WTC11 (cell line): ENCODE results near the gene BIRC3. TPM values are rescaled to one million over a fixed set of nuclear protein-coding genes. Genes with fewer than 3 reads are reported as not detected.

Experiments used
- ATAC-seq: fragments of 200-7000 bp; cut with Tn5 transposase; 2 replicates; pipeline ENCODE4 v1.10.0; 2021; ENCODE audit warnings: mild to moderate bottlenecking, moderate library complexity
- CTCF ChIA-PET: fragments of 300-600 bp; sonication (Branson Sonifier 250); formaldehyde crosslinking; loops from one replicate; lab custom pipeline; 2021; ENCODE audit warnings: antibody characterized with exemption; lab: Charles Lee
- POLR2A ChIA-PET: fragments of 350-600 bp; sonication (Branson Sonifier 250); formaldehyde crosslinking; loops from one replicate; lab custom pipeline; 2021; ENCODE audit warnings: antibody characterized with exemption; lab: Charles Lee
- DNase-seq: peaks from one replicate; pipeline ENCODE4 v3.0.0; 2021; ENCODE audit warnings: low spot score
- H3K27ac Mint-ChIP-seq: 2 replicates; pipeline ENCODE4 v1.8.0; 2021; ENCODE audit warnings: mixed read lengths
- H3K27me3 Mint-ChIP-seq: 2 replicates; pipeline ENCODE4 v1.8.0; 2021; ENCODE audit warnings: low read depth, mild to moderate bottlenecking, moderate library complexity, mixed read lengths
- H3K36me3 Mint-ChIP-seq: 2 replicates; pipeline ENCODE4 v1.8.0; 2021; ENCODE audit warnings: mixed read lengths
- H3K4me1 Mint-ChIP-seq: 2 replicates; pipeline ENCODE4 v1.8.0; 2022; ENCODE audit warnings: mixed read lengths
- H3K4me3 Mint-ChIP-seq: 2 replicates; pipeline ENCODE4 v1.8.0; 2021; ENCODE audit warnings: mild to moderate bottlenecking, moderate library complexity, mixed read lengths
- H3K9me3 Mint-ChIP-seq: 2 replicates; pipeline ENCODE4 v1.8.0; 2021; ENCODE audit warnings: mixed read lengths
- EMX1 ChIP-seq: fragments of 250-450 bp; sonication (Bioruptor Pico); IDR thresholded peaks from 2 replicates; pipeline ENCODE4 v1.8.0; 2021; ENCODE audit warnings: mild to moderate bottlenecking
- FOXP1 ChIP-seq: sonication (generic); formaldehyde crosslinking; IDR thresholded peaks from 2 replicates; pipeline ENCODE4 v1.8.0; 2022; ENCODE audit warnings: missing genetic modification reagents, mild to moderate bottlenecking, moderate library complexity, borderline replicate concordance
- GABPB1 ChIP-seq: sonication (generic); formaldehyde crosslinking; IDR thresholded peaks from 2 replicates; pipeline ENCODE4 v1.8.1; 2023; ENCODE audit warnings: mild to moderate bottlenecking, missing genetic modification reagents
- GTF2I ChIP-seq: fragments of 250-450 bp; sonication (Bioruptor Pico); conservative IDR thresholded peaks from 2 replicates; pipeline ENCODE4 v1.4.0; 2021; ENCODE audit warnings: mild to moderate bottlenecking
- HMGA2 ChIP-seq: fragments of 250-450 bp; sonication (Bioruptor Pico); IDR thresholded peaks from 2 replicates; pipeline ENCODE4 v1.4.0; 2021; ENCODE audit warnings: mild to moderate bottlenecking, moderate library complexity
- NFE2L1 ChIP-seq: sonication (generic); formaldehyde crosslinking; IDR thresholded peaks from 2 replicates; pipeline ENCODE4 v1.8.1; 2023; ENCODE audit warnings: missing genetic modification reagents
- NR2C2 ChIP-seq: sonication (generic); formaldehyde crosslinking; IDR thresholded peaks from 2 replicates; pipeline ENCODE4 v1.8.0; 2022; ENCODE audit warnings: mild to moderate bottlenecking, missing genetic modification reagents
- RELA ChIP-seq: sonication (generic); formaldehyde crosslinking; IDR thresholded peaks from 2 replicates; pipeline ENCODE4 v1.8.1; 2022; ENCODE audit warnings: missing genetic modification reagents, mild to moderate bottlenecking, borderline replicate concordance
- TEAD1 ChIP-seq: sonication (generic); formaldehyde crosslinking; IDR thresholded peaks from 2 replicates; pipeline ENCODE4 v1.8.0; 2022; ENCODE audit warnings: mild to moderate bottlenecking, missing genetic modification reagents
- TEAD4 ChIP-seq: sonication (generic); formaldehyde crosslinking; IDR thresholded peaks from 2 replicates; pipeline ENCODE4 v1.8.0; 2022; ENCODE audit warnings: mild to moderate bottlenecking, missing genetic modification reagents
- TP53 ChIP-seq: sonication (generic); formaldehyde crosslinking; IDR thresholded peaks from 2 replicates; pipeline ENCODE4 v1.8.1; 2023; ENCODE audit warnings: mild to moderate bottlenecking, missing genetic modification reagents
- ZNF423 ChIP-seq: fragments of 250-450 bp; sonication (Bioruptor Pico); IDR thresholded peaks from 2 replicates; pipeline ENCODE4 v2.1.2; 2022; ENCODE audit warnings: mild to moderate bottlenecking, moderate library complexity
- ZNF671 ChIP-seq: fragments of 250-450 bp; sonication (Bioruptor Pico); IDR thresholded peaks from 2 replicates; pipeline ENCODE4 v1.8.0; 2021; ENCODE audit warnings: mild to moderate bottlenecking
- total RNA-seq: library from RNA; stranded (reverse); gene quantifications from 3 replicates; pipeline ENCODE4 v1.2.3, GENCODE V29; 2021
- TF ChIP-seq, protein P1 (sequence below): fragments of 250-450 bp; sonication (Bioruptor Pico); conservative IDR thresholded peaks from 2 replicates; pipeline ENCODE4 v1.9.0; 2021; ENCODE audit warnings: mild to moderate bottlenecking
- TF ChIP-seq, protein P2 (sequence below): sonication (generic); formaldehyde crosslinking; IDR thresholded peaks from 2 replicates; pipeline ENCODE4 v1.8.1; 2023; ENCODE audit warnings: mild to moderate bottlenecking, missing genetic modification reagents
- TF ChIP-seq, protein P3 (sequence below): sonication (generic); formaldehyde crosslinking; IDR thresholded peaks from 2 replicates; pipeline ENCODE4 v1.8.0; 2023; ENCODE audit warnings: mild to moderate bottlenecking, missing genetic modification reagents
- TF ChIP-seq, protein P4 (sequence below): sonication (generic); formaldehyde crosslinking; conservative IDR thresholded peaks from 2 replicates; pipeline ENCODE4 v1.8.1; 2023; ENCODE audit warnings: mild to moderate bottlenecking, low read depth, missing genetic modification reagents, moderate library complexity
- TF ChIP-seq, protein P5 (sequence below): sonication (generic); formaldehyde crosslinking; conservative IDR thresholded peaks from 2 replicates; pipeline ENCODE4 v1.8.1; 2022; ENCODE audit warnings: mild to moderate bottlenecking, missing genetic modification reagents

Gene BIRC3
- total RNA-seq, 1 experiment from 2014 or later: 0.33 TPM

DNA sequence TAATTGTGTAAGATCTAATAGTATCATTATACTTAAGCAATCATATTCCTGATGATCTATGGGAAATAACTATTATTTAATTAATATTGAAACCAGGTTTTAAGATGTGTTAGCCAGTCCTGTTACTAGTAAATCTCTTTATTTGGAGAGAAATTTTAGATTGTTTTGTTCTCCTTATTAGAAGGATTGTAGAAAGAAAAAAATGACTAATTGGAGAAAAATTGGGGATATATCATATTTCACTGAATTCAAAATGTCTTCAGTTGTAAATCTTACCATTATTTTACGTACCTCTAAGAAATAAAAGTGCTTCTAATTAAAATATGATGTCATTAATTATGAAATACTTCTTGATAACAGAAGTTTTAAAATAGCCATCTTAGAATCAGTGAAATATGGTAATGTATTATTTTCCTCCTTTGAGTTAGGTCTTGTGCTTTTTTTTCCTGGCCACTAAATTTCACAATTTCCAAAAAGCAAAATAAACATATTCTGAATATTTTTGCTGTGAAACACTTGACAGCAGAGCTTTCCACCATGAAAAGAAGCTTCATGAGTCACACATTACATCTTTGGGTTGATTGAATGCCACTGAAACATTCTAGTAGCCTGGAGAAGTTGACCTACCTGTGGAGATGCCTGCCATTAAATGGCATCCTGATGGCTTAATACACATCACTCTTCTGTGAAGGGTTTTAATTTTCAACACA is 6.4 kb downstream of the BIRC3 start (continued):
- TF ChIP-seq, protein P1, sequence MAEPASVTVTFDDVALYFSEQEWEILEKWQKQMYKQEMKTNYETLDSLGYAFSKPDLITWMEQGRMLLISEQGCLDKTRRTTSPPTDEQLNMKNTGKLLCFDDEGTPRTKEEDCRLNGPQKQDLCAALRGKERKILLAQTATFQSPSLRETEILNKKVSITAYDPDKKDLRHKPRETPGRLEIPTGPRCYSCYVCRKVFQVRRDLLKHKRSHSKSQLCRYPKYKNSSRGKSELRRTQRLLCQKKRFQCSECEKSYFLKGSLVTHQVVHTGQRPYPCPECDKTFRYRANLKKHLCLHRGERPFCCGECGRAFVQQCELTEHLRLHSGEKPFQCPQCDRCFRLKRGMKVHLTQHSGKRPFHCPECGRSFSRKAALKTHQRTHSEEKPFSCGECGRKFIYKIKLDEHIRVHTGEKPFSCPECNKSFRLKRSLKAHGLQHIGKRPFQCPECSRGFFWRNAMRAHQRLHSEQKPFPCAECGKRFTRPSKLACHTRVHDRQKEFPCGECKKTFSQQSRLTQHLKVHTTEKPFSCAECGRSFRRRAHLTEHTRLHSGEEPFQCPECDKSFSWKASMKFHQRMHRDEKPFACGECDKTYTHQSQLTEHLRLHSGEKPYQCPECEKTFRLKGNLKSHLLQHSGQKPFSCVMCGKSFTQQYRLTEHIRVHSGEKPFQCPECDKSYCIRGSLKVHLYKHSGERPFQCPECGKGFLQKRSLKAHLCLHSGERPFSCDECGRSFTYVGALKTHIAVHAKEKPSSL (CRISPR knock-in tag): no peak
- TF ChIP-seq GABPB1 (CRISPR knock-in tag) (no peak), RELA (CRISPR knock-in tag) (no peak), ZNF423 (CRISPR knock-in tag) (no peak), EMX1 (CRISPR knock-in tag) (no peak), TEAD1 (CRISPR knock-in tag) (no peak), ZNF671 (CRISPR knock-in tag) (no peak), NR2C2 (CRISPR knock-in tag) (no peak), TP53 (CRISPR knock-in tag) (no peak)
- TF ChIP-seq, protein P2, sequence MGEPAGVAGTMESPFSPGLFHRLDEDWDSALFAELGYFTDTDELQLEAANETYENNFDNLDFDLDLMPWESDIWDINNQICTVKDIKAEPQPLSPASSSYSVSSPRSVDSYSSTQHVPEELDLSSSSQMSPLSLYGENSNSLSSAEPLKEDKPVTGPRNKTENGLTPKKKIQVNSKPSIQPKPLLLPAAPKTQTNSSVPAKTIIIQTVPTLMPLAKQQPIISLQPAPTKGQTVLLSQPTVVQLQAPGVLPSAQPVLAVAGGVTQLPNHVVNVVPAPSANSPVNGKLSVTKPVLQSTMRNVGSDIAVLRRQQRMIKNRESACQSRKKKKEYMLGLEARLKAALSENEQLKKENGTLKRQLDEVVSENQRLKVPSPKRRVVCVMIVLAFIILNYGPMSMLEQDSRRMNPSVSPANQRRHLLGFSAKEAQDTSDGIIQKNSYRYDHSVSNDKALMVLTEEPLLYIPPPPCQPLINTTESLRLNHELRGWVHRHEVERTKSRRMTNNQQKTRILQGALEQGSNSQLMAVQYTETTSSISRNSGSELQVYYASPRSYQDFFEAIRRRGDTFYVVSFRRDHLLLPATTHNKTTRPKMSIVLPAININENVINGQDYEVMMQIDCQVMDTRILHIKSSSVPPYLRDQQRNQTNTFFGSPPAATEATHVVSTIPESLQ (CRISPR knock-in tag): no peak

DNA sequence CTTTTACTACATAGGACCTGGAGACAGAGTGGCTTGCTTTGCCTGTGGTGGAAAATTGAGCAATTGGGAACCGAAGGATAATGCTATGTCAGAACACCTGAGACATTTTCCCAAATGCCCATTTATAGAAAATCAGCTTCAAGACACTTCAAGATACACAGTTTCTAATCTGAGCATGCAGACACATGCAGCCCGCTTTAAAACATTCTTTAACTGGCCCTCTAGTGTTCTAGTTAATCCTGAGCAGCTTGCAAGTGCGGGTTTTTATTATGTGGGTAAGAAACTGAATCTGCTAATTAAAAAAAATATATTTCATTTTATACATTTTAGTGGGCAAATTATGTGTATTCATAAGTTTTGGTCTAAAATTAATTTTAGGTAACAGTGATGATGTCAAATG is 7.8 kb downstream of the BIRC3 start:
- DNase-seq: no peak
- ATAC-seq: peak; percentile 32; the same call in 1 of the 2 replicates
- H3K27ac Mint-ChIP-seq: no peak overlapping the region
- no peaks in the 10 kb centered on the region for H3K4me1 Mint-ChIP-seq
- no peak overlapping the region for H3K4me3 Mint-ChIP-seq
- H3K36me3 Mint-ChIP-seq: no peaks in the 10 kb centered on the region
- CTCF ChIA-PET: interaction anchor here (1.5 to 1.9 kb wide), 2 partner anchors 15 to 31 kb away, joined by 3 to 11 read pairs; no protein-coding TSS in a partner anchor
- POLR2A ChIA-PET: no interaction called here
- TF ChIP-seq NFE2L1 (CRISPR knock-in tag) (no peak), TEAD4 (CRISPR knock-in tag) (no peak), FOXP1 (CRISPR knock-in tag) (no peak), GTF2I (CRISPR knock-in tag) (no peak), HMGA2 (CRISPR knock-in tag) (no peak)
- TF ChIP-seq, protein P3, sequence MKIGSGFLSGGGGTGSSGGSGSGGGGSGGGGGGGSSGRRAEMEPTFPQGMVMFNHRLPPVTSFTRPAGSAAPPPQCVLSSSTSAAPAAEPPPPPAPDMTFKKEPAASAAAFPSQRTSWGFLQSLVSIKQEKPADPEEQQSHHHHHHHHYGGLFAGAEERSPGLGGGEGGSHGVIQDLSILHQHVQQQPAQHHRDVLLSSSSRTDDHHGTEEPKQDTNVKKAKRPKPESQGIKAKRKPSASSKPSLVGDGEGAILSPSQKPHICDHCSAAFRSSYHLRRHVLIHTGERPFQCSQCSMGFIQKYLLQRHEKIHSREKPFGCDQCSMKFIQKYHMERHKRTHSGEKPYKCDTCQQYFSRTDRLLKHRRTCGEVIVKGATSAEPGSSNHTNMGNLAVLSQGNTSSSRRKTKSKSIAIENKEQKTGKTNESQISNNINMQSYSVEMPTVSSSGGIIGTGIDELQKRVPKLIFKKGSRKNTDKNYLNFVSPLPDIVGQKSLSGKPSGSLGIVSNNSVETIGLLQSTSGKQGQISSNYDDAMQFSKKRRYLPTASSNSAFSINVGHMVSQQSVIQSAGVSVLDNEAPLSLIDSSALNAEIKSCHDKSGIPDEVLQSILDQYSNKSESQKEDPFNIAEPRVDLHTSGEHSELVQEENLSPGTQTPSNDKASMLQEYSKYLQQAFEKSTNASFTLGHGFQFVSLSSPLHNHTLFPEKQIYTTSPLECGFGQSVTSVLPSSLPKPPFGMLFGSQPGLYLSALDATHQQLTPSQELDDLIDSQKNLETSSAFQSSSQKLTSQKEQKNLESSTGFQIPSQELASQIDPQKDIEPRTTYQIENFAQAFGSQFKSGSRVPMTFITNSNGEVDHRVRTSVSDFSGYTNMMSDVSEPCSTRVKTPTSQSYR (CRISPR knock-in tag): no peak
- TF ChIP-seq, protein P4, sequence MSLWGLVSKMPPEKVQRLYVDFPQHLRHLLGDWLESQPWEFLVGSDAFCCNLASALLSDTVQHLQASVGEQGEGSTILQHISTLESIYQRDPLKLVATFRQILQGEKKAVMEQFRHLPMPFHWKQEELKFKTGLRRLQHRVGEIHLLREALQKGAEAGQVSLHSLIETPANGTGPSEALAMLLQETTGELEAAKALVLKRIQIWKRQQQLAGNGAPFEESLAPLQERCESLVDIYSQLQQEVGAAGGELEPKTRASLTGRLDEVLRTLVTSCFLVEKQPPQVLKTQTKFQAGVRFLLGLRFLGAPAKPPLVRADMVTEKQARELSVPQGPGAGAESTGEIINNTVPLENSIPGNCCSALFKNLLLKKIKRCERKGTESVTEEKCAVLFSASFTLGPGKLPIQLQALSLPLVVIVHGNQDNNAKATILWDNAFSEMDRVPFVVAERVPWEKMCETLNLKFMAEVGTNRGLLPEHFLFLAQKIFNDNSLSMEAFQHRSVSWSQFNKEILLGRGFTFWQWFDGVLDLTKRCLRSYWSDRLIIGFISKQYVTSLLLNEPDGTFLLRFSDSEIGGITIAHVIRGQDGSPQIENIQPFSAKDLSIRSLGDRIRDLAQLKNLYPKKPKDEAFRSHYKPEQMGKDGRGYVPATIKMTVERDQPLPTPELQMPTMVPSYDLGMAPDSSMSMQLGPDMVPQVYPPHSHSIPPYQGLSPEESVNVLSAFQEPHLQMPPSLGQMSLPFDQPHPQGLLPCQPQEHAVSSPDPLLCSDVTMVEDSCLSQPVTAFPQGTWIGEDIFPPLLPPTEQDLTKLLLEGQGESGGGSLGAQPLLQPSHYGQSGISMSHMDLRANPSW (CRISPR knock-in tag): no peak
- TF ChIP-seq, protein P5, sequence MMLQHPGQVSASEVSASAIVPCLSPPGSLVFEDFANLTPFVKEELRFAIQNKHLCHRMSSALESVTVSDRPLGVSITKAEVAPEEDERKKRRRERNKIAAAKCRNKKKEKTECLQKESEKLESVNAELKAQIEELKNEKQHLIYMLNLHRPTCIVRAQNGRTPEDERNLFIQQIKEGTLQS (CRISPR knock-in tag): no peak
- TF ChIP-seq, all 79 proteins: peak for 0
- Mint-ChIP-seq H3K9me3 (no peaks in the 10 kb centered on the region), H3K27me3 (no peaks in the 10 kb centered on the region)
